Measurements from ENCODE around the gene PCDHA13.
"Not testable (repeated sequence)": the region's sequence is repeated elsewhere in the genome, so short reads cannot be mapped to it uniquely, and the experiment has no call there.

PCDHA13 gene, protein sequence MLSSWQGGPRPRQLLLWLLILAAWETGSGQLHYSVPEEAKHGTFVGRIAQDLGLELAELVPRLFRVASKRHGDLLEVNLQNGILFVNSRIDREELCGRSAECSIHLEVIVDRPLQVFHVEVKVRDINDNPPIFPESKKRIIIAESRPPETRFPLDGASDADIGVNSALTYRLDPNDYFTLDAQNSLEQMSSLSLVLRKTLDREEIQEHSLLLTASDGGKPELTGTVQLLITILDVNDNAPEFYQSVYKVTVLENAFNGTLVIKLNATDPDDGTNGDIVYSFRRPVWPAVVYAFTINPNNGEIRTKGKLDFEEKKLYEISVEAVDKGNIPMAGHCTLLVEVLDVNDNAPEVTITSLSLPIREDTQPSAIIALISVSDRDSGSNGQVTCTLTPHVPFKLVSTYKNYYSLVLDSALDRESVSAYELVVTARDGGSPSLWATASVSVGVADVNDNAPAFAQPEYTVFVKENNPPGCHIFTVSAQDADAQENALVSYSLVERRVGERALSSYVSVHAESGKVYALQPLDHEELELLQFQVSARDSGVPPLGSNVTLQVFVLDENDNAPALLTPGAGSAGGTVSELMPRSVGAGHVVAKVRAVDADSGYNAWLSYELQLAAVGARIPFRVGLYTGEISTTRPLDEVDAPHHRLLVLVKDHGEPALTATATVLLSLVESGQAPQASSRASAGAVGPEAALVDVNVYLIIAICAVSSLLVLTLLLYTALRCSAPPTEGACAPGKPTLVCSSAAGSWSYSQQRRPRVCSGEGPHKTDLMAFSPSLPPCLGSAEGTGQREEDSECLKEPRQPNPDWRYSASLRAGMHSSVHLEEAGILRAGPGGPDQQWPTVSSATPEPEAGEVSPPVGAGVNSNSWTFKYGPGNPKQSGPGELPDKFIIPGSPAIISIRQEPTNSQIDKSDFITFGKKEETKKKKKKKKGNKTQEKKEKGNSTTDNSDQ

GRCh38 chr5:140881889-140882590, at the start of gene PCDHA13:
PCDHA13 (plus strand) TSS chr5:140882124; CDS start chr5:140882269, 145 bp downstream.
- no peak for DNase-seq

DNA sequence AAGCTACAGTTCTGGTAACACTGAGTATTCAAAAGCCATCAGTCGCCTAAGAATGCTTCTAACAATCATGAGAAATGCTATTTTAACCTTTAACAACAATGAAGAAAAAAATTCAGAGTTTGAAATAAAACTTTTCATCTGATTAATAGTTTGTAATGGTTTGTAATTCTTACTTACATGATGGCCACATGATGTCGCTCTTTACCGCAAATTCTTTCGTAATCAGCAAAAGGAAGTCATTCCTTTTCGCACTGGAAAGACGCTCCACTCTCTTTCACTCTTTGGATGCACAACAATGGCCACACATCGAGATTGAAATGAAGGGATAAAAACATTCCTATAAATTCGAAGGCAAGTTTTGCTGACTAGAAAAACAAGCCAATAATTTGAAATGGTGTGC, 47.9 kb upstream of the PCDHA13 start, which contains the start of gene PCDHA7:
Gene PCDHA7, plus strand, starts transcription at position 277 of the 400 bp plus-strand sequence. Its CDS starts 115 bp downstream, at position 392.
- no peak for DNase-seq

DNA sequence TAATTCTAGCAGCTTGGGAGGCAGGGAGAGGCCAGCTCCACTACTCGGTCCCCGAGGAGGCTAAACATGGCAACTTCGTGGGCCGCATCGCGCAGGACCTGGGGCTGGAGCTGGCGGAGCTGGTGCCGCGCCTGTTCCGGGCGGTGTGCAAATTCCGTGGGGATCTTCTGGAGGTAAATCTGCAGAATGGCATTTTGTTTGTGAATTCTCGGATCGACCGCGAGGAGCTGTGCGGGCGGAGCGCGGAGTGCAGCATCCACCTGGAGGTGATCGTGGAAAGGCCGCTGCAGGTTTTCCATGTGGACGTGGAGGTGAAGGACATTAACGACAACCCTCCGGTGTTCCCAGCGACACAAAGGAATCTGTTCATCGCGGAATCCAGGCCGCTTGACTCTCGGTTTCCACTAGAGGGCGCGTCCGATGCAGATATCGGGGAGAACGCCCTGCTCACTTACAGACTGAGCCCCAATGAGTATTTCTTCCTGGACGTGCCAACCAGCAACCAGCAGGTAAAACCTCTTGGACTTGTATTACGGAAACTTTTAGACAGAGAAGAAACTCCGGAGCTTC, 47.4 kb upstream of the PCDHA13 start:
- DNase-seq: not testable (repeated sequence)

DNA sequence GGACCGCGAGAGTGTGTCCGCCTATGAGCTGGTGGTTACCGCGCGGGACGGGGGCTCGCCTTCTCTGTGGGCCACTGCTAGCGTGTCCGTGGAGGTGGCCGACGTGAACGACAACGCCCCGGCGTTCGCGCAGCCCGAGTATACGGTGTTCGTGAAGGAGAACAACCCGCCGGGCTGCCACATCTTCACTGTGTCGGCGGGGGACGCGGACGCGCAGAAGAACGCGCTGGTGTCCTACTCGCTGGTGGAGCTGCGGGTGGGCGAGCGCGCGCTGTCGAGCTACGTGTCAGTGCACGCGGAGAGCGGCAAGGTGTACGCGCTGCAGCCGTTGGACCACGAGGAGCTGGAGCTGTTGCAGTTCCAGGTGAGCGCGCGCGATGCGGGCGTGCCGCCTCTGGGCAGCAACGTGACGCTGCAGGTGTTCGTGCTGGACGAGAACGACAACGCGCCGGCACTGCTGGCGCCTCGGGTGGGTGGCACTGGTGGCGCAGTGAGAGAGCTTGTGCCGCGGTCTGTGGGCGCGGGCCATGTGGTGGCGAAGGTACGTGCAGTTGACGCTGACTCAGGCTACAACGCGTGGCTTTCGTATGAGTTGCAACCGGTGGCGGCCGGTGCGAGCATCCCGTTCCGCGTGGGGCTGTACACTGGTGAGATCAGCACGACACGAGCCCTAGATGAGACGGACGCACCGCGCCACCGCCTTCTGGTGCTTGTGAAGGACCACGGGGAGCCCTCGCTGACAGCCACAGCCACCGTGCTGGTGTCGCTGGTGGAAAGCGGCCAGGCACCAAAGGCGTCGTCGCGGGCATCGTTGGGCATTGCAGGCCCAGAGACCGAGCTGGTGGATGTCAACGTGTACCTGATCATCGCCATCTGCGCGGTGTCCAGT, 46.1 kb upstream of the PCDHA13 start:
- no peak for DNase-seq

DNA sequence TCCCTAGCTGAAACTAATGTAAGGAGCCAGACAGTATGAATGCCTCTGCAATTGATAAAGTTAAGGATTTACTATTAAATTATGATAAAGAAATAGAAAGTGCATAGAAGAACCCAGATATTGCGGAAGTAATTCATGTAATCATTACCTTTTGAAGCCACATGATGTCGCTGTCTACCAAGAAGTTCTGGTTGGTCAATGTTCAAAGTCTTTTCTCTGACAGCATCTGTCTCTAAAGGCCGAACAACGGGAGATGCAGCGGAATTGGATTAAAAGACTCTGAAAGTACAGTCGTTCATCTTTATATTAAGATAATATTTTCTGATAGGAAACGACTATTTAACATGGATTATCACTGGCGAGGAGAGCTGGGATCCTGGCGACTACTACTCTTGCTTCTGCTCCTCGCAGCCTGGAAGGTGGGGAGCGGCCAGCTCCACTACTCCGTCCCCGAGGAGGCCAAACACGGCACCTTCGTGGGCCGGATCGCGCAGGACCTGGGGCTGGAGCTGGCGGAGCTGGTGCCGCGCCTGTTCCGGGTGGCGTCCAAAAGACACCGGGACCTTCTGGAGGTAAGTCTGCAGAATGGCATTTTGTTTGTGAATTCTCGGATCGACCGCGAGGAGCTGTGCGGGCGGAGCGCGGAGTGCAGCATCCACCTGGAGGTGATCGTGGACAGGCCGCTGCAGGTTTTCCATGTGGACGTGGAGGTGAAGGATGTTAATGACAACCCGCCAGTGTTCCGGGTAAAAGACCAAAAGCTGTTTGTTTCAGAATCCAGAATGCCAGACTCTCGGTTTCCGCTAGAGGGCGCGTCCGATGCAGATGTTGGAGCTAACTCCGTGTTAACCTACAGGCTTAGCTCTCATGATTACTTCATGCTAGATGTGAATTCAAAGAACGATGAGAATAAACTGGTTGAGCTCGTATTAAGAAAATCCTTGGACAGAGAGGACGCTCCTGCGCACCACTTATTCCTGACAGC, 40.7 kb upstream of the PCDHA13 start, which contains the start of gene PCDHA8:
Gene PCDHA8, plus strand, starts transcription at position 210 of the 985 bp plus-strand sequence. Its CDS starts 135 bp downstream, at position 345.
- no peak for DNase-seq

DNA sequence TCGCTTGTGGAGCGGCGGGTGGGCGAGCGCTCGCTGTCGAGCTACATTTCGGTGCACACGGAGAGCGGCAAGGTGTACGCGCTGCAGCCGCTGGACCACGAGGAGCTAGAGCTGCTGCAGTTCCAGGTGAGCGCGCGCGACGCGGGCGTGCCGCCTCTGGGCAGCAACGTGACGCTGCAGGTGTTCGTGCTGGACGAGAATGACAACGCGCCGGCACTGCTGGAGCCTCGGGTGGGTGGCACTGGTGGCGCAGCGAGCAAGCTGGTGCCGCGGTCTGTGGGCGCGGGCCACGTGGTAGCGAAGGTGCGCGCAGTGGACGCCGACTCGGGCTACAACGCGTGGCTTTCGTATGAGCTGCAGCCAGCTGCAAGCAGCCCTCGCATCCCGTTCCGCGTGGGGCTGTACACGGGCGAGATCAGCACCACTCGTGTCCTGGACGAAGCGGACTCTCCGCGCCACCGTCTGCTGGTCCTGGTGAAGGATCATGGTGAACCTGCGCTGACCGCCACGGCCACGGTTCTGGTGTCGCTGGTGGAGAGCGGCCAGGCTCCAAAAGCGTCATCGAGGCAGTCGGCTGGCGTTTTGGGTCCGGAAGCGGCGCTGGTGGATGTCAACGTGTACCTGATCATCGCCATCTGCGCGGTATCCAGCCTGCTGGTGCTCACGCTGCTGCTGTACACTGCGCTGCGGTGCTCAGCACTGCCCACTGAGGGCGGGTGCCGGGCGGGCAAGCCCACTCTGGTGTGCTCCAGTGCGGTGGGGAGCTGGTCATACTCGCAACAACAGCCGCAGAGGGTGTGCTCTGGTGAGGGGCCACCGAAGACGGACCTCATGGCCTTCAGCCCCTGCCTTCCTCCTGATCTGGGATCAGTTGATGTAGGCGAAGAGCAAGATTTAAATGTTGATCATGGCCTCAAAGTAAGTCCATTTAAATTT, 38.9 kb upstream of the PCDHA13 start:
- DNase-seq: no peak

GRCh38 chr5:140848139-140849102, 33.5 kb upstream of the PCDHA13 start, which contains the start of gene PCDHA9:
PCDHA9 (plus strand) TSS chr5:140848382; CDS start chr5:140848496, 114 bp downstream.
- peak; percentile 67 for DNase-seq

GRCh38 chr5:140849831-140850634, 31.9 kb upstream of the PCDHA13 start:
- DNase-seq: not testable (repeated sequence)

GRCh38 chr5:140855772-140856674, 25.9 kb upstream of the PCDHA13 start, which contains the start of gene PCDHA10:
PCDHA10 (plus strand) TSS chr5:140855897; CDS start chr5:140856049, 152 bp downstream.
- DNase-seq: no peak

DNA sequence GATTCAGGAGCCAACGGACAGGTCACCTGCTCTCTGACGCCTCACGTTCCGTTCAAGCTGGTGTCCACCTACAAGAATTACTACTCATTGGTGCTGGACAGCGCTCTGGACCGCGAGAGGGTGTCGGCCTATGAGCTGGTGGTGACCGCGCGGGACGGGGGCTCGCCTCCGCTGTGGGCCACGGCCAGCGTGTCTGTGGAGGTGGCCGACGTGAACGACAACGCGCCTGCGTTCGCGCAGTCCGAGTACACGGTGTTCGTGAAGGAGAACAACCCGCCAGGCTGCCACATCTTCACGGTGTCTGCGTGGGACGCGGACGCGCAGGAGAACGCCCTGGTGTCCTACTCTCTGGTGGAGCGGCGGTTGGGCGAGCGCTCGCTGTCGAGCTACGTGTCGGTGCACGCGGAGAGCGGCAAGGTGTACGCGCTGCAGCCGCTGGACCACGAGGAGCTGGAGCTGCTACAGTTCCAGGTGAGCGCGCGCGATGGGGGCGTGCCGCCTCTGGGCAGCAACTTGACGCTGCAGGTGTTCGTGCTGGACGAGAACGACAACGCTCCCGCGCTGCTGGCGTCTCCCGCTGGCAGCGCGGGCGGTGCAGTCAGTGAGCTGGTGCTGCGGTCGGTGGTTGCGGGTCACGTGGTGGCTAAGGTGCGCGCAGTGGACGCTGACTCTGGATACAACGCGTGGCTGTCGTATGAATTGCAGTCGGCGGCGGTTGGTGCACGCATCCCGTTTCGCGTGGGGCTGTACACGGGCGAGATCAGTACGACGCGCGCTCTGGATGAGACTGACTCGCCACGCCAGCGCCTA, 24.5 kb upstream of the PCDHA13 start:
- DNase-seq: no peak

DNA sequence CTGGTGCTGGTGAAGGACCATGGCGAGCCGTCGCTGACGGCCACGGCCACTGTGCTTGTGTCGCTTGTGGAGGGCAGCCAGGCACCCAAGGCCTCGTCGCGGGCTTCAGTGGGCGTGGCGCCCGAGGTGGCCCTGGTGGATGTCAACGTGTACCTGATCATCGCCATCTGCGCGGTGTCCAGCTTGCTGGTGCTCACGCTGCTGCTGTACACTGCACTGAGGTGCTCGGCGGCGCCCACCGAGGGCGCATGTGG, 24.0 kb upstream of the PCDHA13 start:
- DNase-seq: no peak

- DNase-seq: no peak
These were observed 19.3 kb upstream of the PCDHA13 start for GRCh38 chr5:140862441-140863295.

DNA sequence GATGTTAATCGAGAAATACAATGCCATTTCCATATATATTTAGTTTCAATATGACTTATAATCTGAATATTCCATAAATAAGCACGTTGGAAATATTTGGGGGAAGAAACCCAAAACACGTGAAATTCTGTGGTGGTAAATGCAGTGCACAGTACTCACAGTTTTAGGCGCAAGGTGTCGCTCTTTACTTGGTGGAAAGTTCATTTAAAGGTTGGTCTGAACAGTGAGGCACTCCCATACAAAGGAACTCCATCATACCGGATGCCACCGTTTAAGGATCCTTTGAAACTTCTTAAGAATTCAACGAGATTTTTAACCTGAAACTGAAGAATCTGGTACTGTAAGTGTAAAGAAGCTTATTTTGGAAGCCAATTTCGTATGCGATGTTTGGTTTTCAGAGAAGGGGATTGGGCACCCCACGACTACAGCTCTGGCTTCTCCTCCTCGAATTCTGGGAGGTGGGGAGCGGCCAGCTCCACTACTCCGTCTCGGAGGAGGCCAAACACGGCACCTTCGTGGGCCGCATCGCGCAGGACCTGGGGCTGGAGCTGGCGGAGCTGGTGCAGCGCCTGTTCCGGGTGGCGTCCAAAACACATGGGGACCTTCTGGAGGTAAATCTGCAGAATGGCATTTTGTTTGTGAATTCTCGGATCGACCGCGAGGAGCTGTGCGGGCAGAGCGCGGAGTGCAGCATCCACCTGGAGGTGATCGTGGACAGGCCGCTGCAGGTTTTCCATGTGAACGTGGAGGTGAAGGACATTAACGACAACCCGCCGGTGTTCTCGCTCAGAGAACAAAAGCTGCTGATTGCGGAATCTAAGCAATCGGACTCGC, 13.0 kb upstream of the PCDHA13 start, which contains the start of gene PCDHA11:
Gene PCDHA11, plus strand, starts transcription at position 237 of the 834 bp plus-strand sequence. Its CDS starts 147 bp downstream, at position 384.
- DNase-seq: peak; percentile 41

Data from NCI-H1436 (cell line).